GM12873 (cell line): Measurements from ENCODE around the gene ZBTB40.

Source experiments
- TF ChIP-seq, protein P1 (sequence below): IDR thresholded peaks from 2 replicates; pipeline ENCODE4 v1.5.1; 2012; ENCODE audit warnings: low read depth, mild to moderate bottlenecking, moderate library complexity, low read length, control low read depth; ENCODE audit not compliant: insufficient read depth; ENCODE audit errors: missing control alignments

Gene ZBTB40

DNA sequence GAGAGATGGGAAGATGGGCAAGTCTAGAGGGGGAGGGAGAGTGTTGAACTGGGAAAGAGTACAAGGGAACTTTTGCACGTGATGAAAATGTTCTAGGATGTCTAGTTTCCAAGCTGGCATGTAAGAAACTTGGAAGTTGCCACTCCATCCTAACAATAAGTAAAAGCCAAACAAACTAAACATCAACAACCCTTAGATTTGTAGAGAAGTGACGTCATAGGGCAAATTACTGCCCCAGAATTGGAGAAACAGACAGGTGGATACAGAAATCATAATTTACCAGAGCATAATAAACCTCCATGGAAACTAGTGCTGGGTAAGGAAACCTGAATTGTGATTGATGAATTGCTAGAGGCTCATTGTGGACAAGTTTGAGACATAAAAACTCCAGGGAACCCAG is 14.7 kb upstream of the ZBTB40 start:
- TF ChIP-seq, protein P1, sequence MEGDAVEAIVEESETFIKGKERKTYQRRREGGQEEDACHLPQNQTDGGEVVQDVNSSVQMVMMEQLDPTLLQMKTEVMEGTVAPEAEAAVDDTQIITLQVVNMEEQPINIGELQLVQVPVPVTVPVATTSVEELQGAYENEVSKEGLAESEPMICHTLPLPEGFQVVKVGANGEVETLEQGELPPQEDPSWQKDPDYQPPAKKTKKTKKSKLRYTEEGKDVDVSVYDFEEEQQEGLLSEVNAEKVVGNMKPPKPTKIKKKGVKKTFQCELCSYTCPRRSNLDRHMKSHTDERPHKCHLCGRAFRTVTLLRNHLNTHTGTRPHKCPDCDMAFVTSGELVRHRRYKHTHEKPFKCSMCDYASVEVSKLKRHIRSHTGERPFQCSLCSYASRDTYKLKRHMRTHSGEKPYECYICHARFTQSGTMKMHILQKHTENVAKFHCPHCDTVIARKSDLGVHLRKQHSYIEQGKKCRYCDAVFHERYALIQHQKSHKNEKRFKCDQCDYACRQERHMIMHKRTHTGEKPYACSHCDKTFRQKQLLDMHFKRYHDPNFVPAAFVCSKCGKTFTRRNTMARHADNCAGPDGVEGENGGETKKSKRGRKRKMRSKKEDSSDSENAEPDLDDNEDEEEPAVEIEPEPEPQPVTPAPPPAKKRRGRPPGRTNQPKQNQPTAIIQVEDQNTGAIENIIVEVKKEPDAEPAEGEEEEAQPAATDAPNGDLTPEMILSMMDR, result no peak

GRCh38 chr1:22437573-22437972 is 14.1 kb upstream of the ZBTB40 start:
- TF ChIP-seq, protein P1, result no peak

GRCh38 chr1:22440582-22440981 is 11.1 kb upstream of the ZBTB40 start:
- TF ChIP-seq, protein P1, result no peak

DNA sequence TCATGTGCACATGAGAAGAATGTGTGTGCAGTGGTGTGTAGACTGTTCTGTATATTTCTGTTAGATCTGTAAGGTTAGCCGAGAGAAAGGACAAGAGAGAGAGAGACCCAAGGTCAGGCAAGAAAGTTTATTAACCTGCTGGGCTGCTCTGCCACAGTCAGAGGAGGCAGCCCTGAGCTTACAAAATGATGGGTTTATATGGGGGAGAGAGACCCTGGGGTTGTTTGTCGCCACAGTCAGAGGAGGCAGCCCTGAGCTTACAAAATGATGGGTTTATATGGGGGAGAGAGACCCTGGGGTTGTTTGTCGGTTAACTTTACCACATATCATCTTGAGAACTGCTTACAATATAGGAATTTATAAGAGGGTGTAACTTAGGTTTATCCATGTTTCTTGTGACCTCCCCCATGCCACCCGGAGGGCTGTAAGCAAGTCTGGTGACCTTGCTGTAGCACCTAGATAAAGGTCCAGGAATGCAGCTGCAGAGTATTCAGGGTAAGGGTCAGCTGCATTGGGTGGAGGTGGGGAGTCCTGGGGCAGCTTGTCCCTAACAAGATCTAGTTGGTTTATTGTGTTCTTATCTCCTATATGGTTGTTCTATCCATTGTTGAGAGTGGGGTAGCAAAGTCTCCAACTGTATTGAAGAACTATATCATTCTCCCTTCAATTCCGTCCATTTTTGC is 9.3 kb upstream of the ZBTB40 start:
- TF ChIP-seq, protein P1, result no peak

DNA sequence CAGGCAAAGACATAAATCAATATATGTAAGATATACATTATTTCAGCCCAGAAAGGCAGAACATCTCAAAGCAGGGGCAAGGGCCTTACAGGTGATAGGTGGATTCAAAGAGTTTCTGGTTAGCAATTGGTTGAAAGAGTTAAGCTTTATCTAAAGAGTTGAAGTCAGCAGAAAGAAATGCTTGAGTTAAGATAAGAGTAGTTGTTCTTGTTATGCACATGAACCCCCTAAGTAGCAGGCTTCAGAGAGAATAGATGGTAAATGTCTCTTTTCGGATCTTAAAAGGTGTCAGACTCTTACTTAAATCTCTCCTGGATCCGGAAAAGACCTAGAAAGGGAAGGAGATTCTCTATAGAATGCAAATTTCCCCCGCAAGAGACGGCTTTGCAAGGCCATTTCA is 8.3 kb upstream of the ZBTB40 start:
- TF ChIP-seq, protein P1, result no peak

DNA sequence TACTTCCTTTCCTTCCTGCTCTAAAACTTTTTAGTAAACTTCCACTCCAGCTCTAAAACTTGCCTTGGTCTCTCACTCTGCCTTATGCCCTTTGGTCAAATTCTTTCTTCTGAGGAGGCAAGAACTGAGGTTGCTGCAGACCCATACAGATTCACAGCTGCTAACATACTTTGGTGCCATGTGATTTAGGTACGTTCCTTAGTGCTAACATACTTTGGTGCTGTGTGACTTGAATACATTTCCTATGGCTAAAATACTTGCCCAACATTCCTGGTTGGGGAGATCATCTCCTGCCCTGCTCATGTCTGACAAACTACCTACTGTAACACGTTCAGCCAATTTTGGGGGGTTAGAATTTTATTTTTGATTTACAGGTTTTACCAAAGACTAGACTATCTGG is 6.8 kb upstream of the ZBTB40 start:
- TF ChIP-seq, protein P1, result no peak

- TF ChIP-seq, protein P1, result no peak
These were observed 4.0 kb upstream of the ZBTB40 start for GRCh38 chr1:22447621-22448111.
